Measurements from ENCODE around the gene GFPT2. TPM values are rescaled to one million over a fixed set of nuclear protein-coding genes. Genes with fewer than 3 reads are reported as not detected.

GFPT2 gene
- total RNA-seq, 6 experiments from 2014 or later, result 0.32 to 0.93 (median 0.61) TPM

- DNase-seq (no peak), ATAC-seq (no peak)
- H3K4me3 ChIP-seq, result no peak overlapping the region
- no peaks in the 10 kb centered on the region for H3K27me3 ChIP-seq
- intact Hi-C loops (cut with DNase I), result no loop called here
- H3K36me3 ChIP-seq, result no peaks in the 10 kb centered on the region
- peaks cover 0 to 5% (median 0%) of the 10 kb centered on the region in 4 donors for H3K4me1 ChIP-seq
- no peaks in the 10 kb centered on the region for H3K9me3 ChIP-seq
- WGBS (ENCODE audit: insufficient coverage, low coverage, low lambda C conversion rate, missing lambda C conversion rate), result 70% methylated on average over 2 of the region's 7 CpGs
- H3K27ac ChIP-seq, result no peak overlapping the region
- TF ChIP-seq CTCF (IDR thresholded peaks at IDR 0.05), result no peak
- TF ChIP-seq POLR2A (IDR thresholded peaks at IDR 0.05), result no peak
These were observed 56.4 kb downstream of the GFPT2 start for GRCh38 chr5:180296771-180297170.

- Histone ChIP-seq H3K4me3 (no peak overlapping the region), H3K36me3 (no peaks in the 10 kb centered on the region), H3K27ac (no peak overlapping the region), H3K4me1 (peaks cover 0 to 14% (median 0%) of the 10 kb centered on the region in 4 donors), H3K27me3 (no peaks in the 10 kb centered on the region), H3K9me3 (no peaks in the 10 kb centered on the region)
- no peak for TF ChIP-seq CTCF (IDR thresholded peaks at IDR 0.05)
- TF ChIP-seq POLR2A (IDR thresholded peaks at IDR 0.05), result no peak
- ATAC-seq, result no peak
- 83% methylated on average over 7 of the region's 10 CpGs for WGBS (ENCODE audit: insufficient coverage, low coverage, low lambda C conversion rate, missing lambda C conversion rate)
- no peak for DNase-seq
- intact Hi-C loops (cut with DNase I), result no loop called here
These were observed 58.1 kb downstream of the GFPT2 start for GRCh38 chr5:180294913-180295555.

- Histone ChIP-seq H3K27me3 (no peaks in the 10 kb centered on the region), H3K27ac (no peak overlapping the region), H3K4me3 (no peak overlapping the region), H3K9me3 (no peaks in the 10 kb centered on the region), H3K36me3 (no peaks in the 10 kb centered on the region), H3K4me1 (peaks cover 0 to 17% (median 0%) of the 10 kb centered on the region in 4 donors)
- TF ChIP-seq CTCF (IDR thresholded peaks at IDR 0.05) (no peak), POLR2A (IDR thresholded peaks at IDR 0.05) (no peak)
- ATAC-seq, result no peak
- intact Hi-C loops (cut with DNase I), result no loop called here
- no peak for DNase-seq
- WGBS (ENCODE audit: insufficient coverage, low coverage, low lambda C conversion rate, missing lambda C conversion rate), result 74% methylated on average over 7 of the region's 7 CpGs
These were observed 58.7 kb downstream of the GFPT2 start for GRCh38 chr5:180294411-180294810.

GRCh38 chr5:180291943-180292831, 60.9 kb downstream of the GFPT2 start, which contains the start of gene MAPK9:
TSS of gene MAPK9 (minus strand) at chr5:180292083. CDS start at chr5:180280561, 11,522 bp downstream.
- TF ChIP-seq POLR2A (IDR thresholded peaks at IDR 0.05) (peak; percentile 37), CTCF (IDR thresholded peaks at IDR 0.05) (no peak)
- 4% methylated on average over 18 of the region's 122 CpGs for WGBS (ENCODE audit: insufficient coverage, low coverage, low lambda C conversion rate, missing lambda C conversion rate)
- intact Hi-C loops (cut with DNase I), result no loop called here

More at GRCh38 chr5:180291943-180292831, 60.9 kb downstream of the GFPT2 start, which contains the start of gene MAPK9:
- ATAC-seq, result peak; percentile 85 to 92 (median 88)
- peaks cover 0 to 17% (median 0%) of the 10 kb centered on the region in 4 donors for H3K4me1 ChIP-seq
- no peaks in the 10 kb centered on the region for H3K27me3 ChIP-seq
- DNase-seq, result peak; percentile 90 to 93 (median 91)
- H3K9me3 ChIP-seq, result no peaks in the 10 kb centered on the region
- peak within 1 kb of the TSS; percentile 56 to 88 (median 87) for H3K27ac ChIP-seq
- no peaks in the 10 kb centered on the region for H3K36me3 ChIP-seq
- H3K4me3 ChIP-seq, result peak within 1 kb of the TSS; percentile 98 to 100 (median 100)
